Chondrocyte (in vitro differentiated cells): Measurements from ENCODE around the gene OPN5. TPM values are rescaled to one million over a fixed set of nuclear protein-coding genes. Genes with fewer than 3 reads are reported as not detected.

Source experiments
- DNase-seq: peaks from one replicate; pipeline ENCODE4 v3.0.0; 2021; ENCODE audit warnings: mixed read lengths, low spot score
- H3K27ac Mint-ChIP-seq: one replicate; pipeline ENCODE4 v1.8.0; 2021; ENCODE audit warnings: mild to moderate bottlenecking, moderate library complexity, mixed read lengths; ENCODE audit not compliant: unreplicated experiment
- H3K27me3 Mint-ChIP-seq: 2 replicates; pipeline ENCODE4 v1.8.0; 2021; ENCODE audit warnings: low read depth, mixed read lengths
- H3K36me3 Mint-ChIP-seq: 2 replicates; pipeline ENCODE4 v1.8.0; 2021; ENCODE audit warnings: low read depth, mixed read lengths
- H3K4me1 Mint-ChIP-seq: 2 replicates; pipeline ENCODE4 v1.8.0; 2021; ENCODE audit warnings: low read depth, mild to moderate bottlenecking, mixed read lengths
- H3K4me3 Mint-ChIP-seq: one replicate; pipeline ENCODE4 v1.8.0; 2021; ENCODE audit warnings: mild to moderate bottlenecking, moderate library complexity, mixed read lengths; ENCODE audit not compliant: unreplicated experiment
- H3K9me3 Mint-ChIP-seq: 2 replicates; pipeline ENCODE4 v1.8.0; 2021; ENCODE audit warnings: low read depth, mixed read lengths
- CTCF ChIP-seq: fragments of 200-600 bp; sonication (generic); IDR thresholded peaks from 2 replicates; pipeline ENCODE4 v1.5.0; 2021; ENCODE audit warnings: antibody characterized with exemption, mild to moderate bottlenecking, moderate library complexity
- total RNA-seq: library from RNA; stranded (reverse); gene quantifications from 3 replicates; pipeline ENCODE4 v1.2.1, GENCODE V29; 2021

OPN5 gene
- total RNA-seq, 1 donor from 2014 or later = not detected

- Mint-ChIP-seq H3K4me1 (no peaks in the 10 kb centered on the region), H3K27me3 (peaks cover 21% of the 10 kb centered on the region), H3K4me3 (no peak overlapping the region), H3K9me3 (no peaks in the 10 kb centered on the region), H3K27ac (no peak overlapping the region), H3K36me3 (no peaks in the 10 kb centered on the region)
- TF ChIP-seq CTCF = no peak
- DNase-seq = no peak
Observed at GRCh38 chr6:47804821-47805220, 23.0 kb downstream of the OPN5 start.

GRCh38 chr6:47809873-47810272 lies 28.0 kb downstream of the OPN5 start:
- TF ChIP-seq CTCF = no peak
- H3K4me1 Mint-ChIP-seq = no peaks in the 10 kb centered on the region
- no peak overlapping the region for H3K27ac Mint-ChIP-seq
- DNase-seq = no peak
- H3K27me3 Mint-ChIP-seq = peaks cover 8% of the 10 kb centered on the region
- H3K36me3 Mint-ChIP-seq = no peaks in the 10 kb centered on the region
- no peaks in the 10 kb centered on the region for H3K9me3 Mint-ChIP-seq
- no peak overlapping the region for H3K4me3 Mint-ChIP-seq

GRCh38 chr6:47810885-47811284 lies 29.1 kb downstream of the OPN5 start:
- no peaks in the 10 kb centered on the region for H3K36me3 Mint-ChIP-seq
- no peaks in the 10 kb centered on the region for H3K4me1 Mint-ChIP-seq
- peak; percentile 9 for TF ChIP-seq CTCF
- H3K4me3 Mint-ChIP-seq = no peak overlapping the region
- H3K27me3 Mint-ChIP-seq = peaks cover 8% of the 10 kb centered on the region
- H3K9me3 Mint-ChIP-seq = no peaks in the 10 kb centered on the region
- no peak overlapping the region for H3K27ac Mint-ChIP-seq
- no peak for DNase-seq

- no peak overlapping the region for H3K27ac Mint-ChIP-seq
- DNase-seq = no peak
- H3K4me3 Mint-ChIP-seq = no peak overlapping the region
- H3K9me3 Mint-ChIP-seq = no peaks in the 10 kb centered on the region
- peaks cover 7% of the 10 kb centered on the region for H3K27me3 Mint-ChIP-seq
- H3K36me3 Mint-ChIP-seq = no peaks in the 10 kb centered on the region
- no peaks in the 10 kb centered on the region for H3K4me1 Mint-ChIP-seq
- no peak for TF ChIP-seq CTCF
Observed at GRCh38 chr6:47811443-47811842, 29.6 kb downstream of the OPN5 start.

- Mint-ChIP-seq H3K4me3 (no peak overlapping the region), H3K27me3 (peaks cover 6% of the 10 kb centered on the region), H3K27ac (no peak overlapping the region), H3K4me1 (no peaks in the 10 kb centered on the region), H3K9me3 (no peaks in the 10 kb centered on the region), H3K36me3 (no peaks in the 10 kb centered on the region)
- TF ChIP-seq CTCF = no peak
- DNase-seq = no peak
Observed at GRCh38 chr6:47817749-47818148, 35.9 kb downstream of the OPN5 start.
